Liver (tissue), 3 donors: Measurements from ENCODE around the gene PEX14.

ENCODE experiments used
- ATF3 ChIP-seq: IDR thresholded peaks from 2 replicates; pipeline ENCODE4 v1.6.1; 2016; ENCODE audit warnings: antibody characterized with exemption
- JUND ChIP-seq, 2 donors: IDR thresholded peaks; 2 replicates each; pipeline ENCODE4 v1.6.1; 2016; ENCODE audit warnings: antibody characterized with exemption in 2 of 2
- NR2F2 ChIP-seq: IDR thresholded peaks from 2 replicates; pipeline ENCODE4 v1.6.1; 2016; ENCODE audit warnings: antibody characterized with exemption
- SP1 ChIP-seq: IDR thresholded peaks from 2 replicates; pipeline ENCODE4 v1.6.1; 2018; ENCODE audit warnings: antibody characterized with exemption, mild to moderate bottlenecking
- TAF1 ChIP-seq: conservative IDR thresholded peaks from 2 replicates; pipeline ENCODE4 v1.6.1; 2016; ENCODE audit warnings: antibody characterized with exemption, mild to moderate bottlenecking
- YY1 ChIP-seq: IDR thresholded peaks from 2 replicates; pipeline ENCODE4 v1.6.1; 2016; ENCODE audit warnings: antibody characterized with exemption, mild to moderate bottlenecking
- ZBTB33 ChIP-seq: IDR thresholded peaks from 2 replicates; pipeline ENCODE4 v1.6.1; 2016; ENCODE audit warnings: antibody characterized with exemption
- TF ChIP-seq, protein P1 (sequence below): fragments of 150-350 bp; IDR thresholded peaks from 2 replicates; pipeline ENCODE4 v1.5.1; 2017; ENCODE audit warnings: improper control_type of control experiment, low read depth, low read length; ENCODE audit not compliant: missing input control
- TF ChIP-seq, protein P2 (sequence below): IDR thresholded peaks from 2 replicates; pipeline ENCODE4 v1.6.1; 2016; ENCODE audit warnings: antibody characterized with exemption, mild to moderate bottlenecking
- TF ChIP-seq, protein P3 (sequence below): IDR thresholded peaks from 2 replicates; pipeline ENCODE4 v1.6.1; 2016; ENCODE audit warnings: antibody characterized with exemption
- donor health status: healthy.
- donor health status: healthy.

GRCh38 chr1:10598389-10598702, 123.6 kb downstream of the PEX14 start:
- TF ChIP-seq, protein P1, sequence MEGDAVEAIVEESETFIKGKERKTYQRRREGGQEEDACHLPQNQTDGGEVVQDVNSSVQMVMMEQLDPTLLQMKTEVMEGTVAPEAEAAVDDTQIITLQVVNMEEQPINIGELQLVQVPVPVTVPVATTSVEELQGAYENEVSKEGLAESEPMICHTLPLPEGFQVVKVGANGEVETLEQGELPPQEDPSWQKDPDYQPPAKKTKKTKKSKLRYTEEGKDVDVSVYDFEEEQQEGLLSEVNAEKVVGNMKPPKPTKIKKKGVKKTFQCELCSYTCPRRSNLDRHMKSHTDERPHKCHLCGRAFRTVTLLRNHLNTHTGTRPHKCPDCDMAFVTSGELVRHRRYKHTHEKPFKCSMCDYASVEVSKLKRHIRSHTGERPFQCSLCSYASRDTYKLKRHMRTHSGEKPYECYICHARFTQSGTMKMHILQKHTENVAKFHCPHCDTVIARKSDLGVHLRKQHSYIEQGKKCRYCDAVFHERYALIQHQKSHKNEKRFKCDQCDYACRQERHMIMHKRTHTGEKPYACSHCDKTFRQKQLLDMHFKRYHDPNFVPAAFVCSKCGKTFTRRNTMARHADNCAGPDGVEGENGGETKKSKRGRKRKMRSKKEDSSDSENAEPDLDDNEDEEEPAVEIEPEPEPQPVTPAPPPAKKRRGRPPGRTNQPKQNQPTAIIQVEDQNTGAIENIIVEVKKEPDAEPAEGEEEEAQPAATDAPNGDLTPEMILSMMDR = no peak
- no peak for TF ChIP-seq ATF3
- TF ChIP-seq, protein P2, sequence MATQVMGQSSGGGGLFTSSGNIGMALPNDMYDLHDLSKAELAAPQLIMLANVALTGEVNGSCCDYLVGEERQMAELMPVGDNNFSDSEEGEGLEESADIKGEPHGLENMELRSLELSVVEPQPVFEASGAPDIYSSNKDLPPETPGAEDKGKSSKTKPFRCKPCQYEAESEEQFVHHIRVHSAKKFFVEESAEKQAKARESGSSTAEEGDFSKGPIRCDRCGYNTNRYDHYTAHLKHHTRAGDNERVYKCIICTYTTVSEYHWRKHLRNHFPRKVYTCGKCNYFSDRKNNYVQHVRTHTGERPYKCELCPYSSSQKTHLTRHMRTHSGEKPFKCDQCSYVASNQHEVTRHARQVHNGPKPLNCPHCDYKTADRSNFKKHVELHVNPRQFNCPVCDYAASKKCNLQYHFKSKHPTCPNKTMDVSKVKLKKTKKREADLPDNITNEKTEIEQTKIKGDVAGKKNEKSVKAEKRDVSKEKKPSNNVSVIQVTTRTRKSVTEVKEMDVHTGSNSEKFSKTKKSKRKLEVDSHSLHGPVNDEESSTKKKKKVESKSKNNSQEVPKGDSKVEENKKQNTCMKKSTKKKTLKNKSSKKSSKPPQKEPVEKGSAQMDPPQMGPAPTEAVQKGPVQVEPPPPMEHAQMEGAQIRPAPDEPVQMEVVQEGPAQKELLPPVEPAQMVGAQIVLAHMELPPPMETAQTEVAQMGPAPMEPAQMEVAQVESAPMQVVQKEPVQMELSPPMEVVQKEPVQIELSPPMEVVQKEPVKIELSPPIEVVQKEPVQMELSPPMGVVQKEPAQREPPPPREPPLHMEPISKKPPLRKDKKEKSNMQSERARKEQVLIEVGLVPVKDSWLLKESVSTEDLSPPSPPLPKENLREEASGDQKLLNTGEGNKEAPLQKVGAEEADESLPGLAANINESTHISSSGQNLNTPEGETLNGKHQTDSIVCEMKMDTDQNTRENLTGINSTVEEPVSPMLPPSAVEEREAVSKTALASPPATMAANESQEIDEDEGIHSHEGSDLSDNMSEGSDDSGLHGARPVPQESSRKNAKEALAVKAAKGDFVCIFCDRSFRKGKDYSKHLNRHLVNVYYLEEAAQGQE = no peak
- TF ChIP-seq, protein P3, sequence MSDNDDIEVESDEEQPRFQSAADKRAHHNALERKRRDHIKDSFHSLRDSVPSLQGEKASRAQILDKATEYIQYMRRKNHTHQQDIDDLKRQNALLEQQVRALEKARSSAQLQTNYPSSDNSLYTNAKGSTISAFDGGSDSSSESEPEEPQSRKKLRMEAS = no peak
- TF ChIP-seq JUND (IDR thresholded peaks at IDR 0.05) = no peak
- TF ChIP-seq SP1 = no peak
- no peak for TF ChIP-seq TAF1
- no peak for TF ChIP-seq YY1
- no peak for TF ChIP-seq NR2F2
- TF ChIP-seq ZBTB33 = no peak
